ENCODE data around the gene DHPS.

DNA sequence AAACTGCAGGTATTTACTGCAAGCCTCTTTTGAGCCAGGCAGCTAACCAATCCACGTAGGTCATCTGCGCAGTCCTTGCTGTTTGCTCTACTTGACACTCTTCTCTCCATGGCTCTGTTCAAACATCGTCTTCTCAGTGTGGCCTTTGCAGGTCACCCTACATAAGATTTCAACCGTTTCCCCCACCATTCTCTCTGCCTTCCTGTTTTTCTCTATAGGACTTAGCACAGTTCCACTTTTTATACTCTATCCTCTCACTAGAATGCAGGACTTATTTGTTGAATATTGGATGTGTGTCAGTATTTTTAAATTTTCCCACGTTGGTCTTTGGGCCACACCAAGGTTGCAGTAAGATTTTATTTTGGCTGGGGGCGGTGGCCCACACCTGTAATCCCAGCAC, 16.5 kb upstream of the DHPS start:
- TF ChIP-seq CTCF (conservative IDR thresholded peaks at IDR 0.05; ENCODE audit: low read depth, low read length) (no peak), MAZ (IDR thresholded peaks at IDR 0.05; ENCODE audit: borderline replicate concordance, low read depth, low read length) (no peak), POLR2A (IDR thresholded peaks at IDR 0.05; ENCODE audit: low read depth, low read length) (no peak), ELK1 (IDR thresholded peaks at IDR 0.05; ENCODE audit: borderline replicate concordance, low read depth, low read length) (no peak), RAD21 (IDR thresholded peaks at IDR 0.05; ENCODE audit: low read length) (no peak), SMC3 (IDR thresholded peaks at IDR 0.05; ENCODE audit: low read depth, low read length) (no peak), CEBPB (IDR thresholded peaks at IDR 0.05; ENCODE audit: low read depth, low read length) (no peak)
